Activated CD8-positive, alpha-beta memory T cell treated with anti-CD3 and anti-CD28 coated beads for 48 hours (primary cell): ENCODE measurements around the gene GJA4.

ENCODE experiments used
- DNase-seq, 3 experiments: peaks; one replicate each; pipeline ENCODE4 v3.0.0-alpha.2; 2020; ENCODE audit warnings: low read depth in 2 of 3, low spot score in 2 of 3

GJA4 gene

DNA sequence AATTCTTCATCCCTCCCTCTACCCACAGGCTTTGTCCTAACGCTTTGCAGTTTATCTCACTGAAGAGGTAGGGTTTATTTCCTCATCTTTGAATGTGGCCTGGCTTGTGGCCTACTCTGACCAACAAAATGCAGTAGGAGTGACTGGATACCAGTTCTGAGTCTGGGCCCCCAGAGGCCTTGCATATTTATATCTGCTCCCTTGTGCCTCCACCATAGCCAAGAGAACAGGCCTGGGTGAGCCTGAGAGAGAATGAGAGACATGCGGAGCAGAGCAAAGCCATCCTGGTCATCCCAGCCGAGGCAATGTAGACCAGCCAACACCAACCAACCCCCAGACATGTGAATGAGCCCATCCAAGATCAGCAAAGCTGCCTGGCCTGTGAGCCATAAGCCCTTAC lies 36.5 kb downstream of the GJA4 start:
- no peak for DNase-seq

DNA sequence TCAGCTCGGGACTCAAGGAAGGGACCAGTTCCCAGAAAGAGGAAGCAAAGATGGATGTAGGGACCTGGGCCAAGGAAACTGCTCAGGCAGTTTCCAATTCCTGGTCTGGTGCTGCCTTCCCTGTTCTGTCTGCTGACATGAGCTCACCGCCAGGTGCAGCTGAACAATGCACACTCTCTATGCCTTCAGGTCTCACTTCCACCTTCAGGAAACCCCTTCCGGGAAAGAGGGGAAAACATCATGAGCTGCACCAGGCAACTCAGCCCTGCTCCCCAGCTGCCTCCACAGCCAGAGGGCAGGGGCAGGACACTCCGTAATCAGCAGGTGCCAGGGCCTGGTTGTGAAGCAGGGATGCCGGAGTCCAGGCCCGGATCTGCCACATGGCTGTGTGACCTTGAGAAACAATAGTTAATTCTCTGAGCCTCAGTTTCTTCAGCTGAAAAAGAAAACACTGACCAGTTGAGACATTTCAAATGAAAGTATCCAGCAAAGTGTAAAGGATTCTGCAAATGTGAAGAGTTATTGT lies 39.0 kb downstream of the GJA4 start:
- DNase-seq, result no peak

DNA sequence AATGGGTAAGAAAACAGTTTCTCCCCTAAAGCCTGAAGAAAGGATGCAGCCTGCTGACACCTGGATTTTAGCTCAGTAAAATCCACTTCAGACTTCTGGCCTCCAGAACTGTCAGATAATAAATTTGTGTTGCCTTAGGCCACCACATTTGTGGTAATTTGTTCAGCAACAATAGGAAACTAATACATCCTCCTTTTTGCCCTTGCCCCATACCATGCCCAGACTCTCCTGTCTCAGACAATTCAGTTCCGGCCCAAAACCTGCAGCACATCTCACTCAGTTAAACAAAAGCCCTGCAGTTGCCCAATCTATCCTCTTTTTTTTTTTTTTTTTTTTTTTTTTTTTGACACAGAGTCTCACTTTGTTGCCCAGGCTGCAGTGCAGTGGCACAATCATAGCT lies 40.9 kb downstream of the GJA4 start:
- no peak for DNase-seq

DNA sequence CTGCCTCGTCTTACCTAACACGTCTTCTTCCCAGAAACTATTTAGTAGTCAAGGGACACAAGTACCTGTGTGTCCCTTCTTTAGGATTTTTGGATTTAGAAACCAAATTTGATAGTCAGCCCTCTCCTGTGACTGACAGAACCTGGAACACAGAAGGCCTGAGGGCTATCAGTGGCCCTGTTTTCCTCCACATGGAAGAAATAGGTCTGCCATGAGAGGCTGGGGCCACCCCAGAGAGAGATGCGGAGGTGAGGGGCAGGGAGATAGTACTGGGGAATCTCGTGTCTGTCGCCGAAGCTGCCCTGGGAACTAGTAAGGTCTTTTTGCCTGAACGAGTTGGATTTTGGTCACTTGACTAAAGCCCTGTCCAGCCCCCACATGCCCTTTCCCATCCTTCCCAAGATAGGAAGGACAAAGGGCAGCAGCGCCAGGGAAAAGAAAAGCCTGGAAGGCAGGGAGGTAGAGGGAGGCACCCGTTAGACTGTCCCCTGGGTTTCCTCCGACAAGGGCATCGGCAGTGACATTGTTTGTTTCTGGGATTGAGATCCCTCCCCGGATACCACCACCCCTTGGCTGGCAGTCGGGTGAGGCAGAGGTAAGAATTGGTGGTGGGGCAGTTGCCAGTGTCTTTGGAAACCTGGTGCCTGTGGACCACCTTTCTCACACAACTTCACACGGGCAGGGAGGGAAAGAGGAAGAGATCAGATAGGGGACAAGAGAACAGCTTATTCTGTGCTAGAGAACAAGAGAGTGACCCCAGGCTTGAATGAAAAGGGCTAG lies 46.9 kb downstream of the GJA4 start:
- no peak for DNase-seq

DNA sequence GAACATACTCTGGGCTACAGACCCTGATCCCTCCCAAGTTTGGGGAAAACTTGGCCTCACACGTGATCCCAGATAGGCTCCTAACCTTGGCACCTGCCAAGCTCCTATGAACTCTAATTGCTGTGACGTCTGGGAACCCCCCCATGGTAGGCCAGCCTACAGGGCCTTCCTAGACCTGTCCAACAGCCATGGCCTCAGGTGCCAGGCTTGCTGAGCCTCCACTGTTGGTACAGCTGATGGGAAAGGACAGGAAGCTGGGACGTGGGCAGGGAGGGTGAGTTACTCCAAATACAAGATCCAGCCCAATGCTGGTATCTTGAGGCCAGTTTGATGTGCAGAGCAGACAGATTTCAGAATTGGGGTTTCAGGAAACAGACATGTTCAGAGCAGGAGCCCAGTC lies 47.6 kb downstream of the GJA4 start:
- DNase-seq, result no peak

DNA sequence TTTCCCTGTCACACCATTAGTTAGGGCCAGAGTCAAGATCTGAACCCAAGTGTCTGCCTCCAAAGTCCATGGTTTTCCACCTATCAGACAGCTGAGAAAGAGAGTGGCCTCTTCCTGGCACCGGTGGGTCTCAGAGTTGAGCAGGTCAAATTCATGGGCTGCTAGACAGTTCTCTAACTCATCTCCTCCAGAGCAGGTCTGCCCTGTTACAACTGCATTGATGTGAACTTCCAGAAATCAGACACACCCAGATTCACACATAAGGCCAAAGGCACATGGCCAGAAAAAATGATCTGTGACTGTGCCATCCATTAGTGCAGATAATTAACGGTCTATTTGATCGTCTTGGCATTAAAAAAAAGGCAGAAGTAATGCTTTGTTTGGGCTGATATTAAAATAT lies 49.3 kb downstream of the GJA4 start:
- DNase-seq, result no peak

DNA sequence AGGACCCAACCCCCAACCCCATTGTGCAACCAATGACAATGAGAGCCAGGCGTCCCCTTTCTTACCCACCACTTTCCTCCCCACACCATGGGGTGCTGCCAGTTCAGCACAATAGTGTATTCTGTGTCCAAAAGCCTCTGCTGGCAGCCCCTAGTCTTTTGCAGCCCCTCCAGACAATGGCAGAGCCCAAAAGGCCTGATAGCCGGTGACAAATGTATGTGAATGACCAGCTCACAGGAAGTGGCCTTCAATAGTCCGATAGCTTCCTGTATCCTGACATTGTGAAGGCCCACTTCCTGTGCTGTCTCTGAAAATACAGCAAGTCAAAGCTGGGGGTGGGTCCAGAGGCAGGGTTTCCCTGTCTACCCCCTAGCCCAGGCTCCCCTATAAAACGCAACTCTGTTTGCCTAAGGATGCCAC lies 50.2 kb downstream of the GJA4 start:
- DNase-seq, result no peak

DNA sequence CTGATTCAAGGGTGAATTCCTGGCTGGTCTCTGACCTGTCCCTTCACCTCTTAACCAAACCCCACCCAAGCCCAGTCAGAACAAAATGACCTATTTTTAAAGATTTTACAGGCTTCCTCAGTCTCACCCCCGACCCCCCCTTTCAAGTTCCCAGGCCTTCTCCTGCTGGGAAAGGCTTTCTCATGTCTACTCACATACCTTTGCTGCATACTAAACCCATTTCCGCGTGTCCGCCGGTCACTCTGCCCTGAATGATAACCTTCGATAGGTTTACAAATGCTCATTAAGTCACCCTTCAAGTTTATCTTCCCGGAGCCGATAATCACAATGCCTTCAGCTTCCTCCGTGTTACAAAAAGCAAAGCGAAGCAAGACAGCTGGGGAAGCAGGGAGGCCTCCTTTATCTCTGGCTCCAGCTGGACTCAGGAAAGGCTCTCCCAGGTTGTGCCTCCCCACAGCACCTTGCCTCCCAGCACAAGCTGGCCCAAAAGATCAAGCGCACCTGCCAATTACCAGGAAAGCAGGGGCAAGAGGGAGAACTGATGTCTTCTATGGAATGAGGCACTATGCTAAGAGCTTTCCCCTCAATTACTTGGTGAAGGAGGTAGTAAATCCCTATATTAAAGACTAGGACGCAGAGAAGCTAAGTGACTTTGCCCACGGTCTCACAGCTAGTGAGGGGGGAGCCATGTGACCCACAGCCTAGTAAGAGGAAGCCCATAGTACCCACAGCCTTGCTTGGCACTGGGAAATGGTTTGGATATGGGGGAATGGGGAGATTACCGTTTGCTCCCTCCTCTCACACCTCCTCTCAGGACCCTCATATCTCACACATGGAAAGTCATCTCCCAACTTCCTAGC lies 50.8 kb downstream of the GJA4 start:
- no peak for DNase-seq

DNA sequence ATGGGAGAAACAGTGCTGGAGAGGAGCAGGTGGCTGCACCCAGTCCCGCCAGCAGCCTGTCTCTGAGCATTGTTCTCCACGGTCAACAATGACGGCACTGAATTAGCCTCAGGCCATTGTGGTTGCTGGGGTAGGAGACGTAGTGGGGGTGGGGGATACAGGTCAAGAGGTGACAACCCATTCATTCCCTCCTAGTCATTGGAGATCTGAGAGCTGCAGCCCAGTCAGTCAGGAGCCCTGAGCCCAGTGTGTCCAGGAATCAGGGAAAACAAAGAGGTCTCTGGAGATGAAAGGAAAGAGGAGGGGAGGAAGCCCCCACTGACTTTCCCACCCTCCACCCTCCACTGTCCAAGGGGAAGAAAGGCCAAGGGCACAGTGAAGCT lies 51.4 kb downstream of the GJA4 start:
- DNase-seq, result no peak
